Spinal cord (tissue), 10 donors: Measurements from ENCODE around the gene CEP112. TPM values are rescaled to one million over a fixed set of nuclear protein-coding genes. Genes with fewer than 3 reads are reported as not detected.

Source experiments
- DNase-seq, 6 donors: peaks; one replicate each; pipeline versions ENCODE4 v3.0.0 to v3.0.0-alpha.2; 2013 to 2015; ENCODE audit warnings: low spot score in 6 of 6, low read depth in 4 of 6
- H3K27ac ChIP-seq: one replicate; pipeline ENCODE4 v1.5.1; 2013; ENCODE audit warnings: low read depth, low read length, control low read depth
- H3K27me3 ChIP-seq: one replicate; pipeline ENCODE4 v1.6.1; 2013; ENCODE audit warnings: low read length; ENCODE audit not compliant: control insufficient read depth, insufficient read depth
- H3K36me3 ChIP-seq: one replicate; pipeline ENCODE4 v1.6.1; 2013; ENCODE audit warnings: low read length; ENCODE audit not compliant: control insufficient read depth, insufficient read depth
- H3K4me1 ChIP-seq: one replicate; pipeline ENCODE4 v1.6.1; 2013; ENCODE audit warnings: low read length; ENCODE audit not compliant: control insufficient read depth, insufficient read depth
- H3K4me3 ChIP-seq: one replicate; pipeline ENCODE4 v1.5.1; 2013; ENCODE audit warnings: low read depth, low read length, control low read depth
- H3K9me3 ChIP-seq: one replicate; pipeline ENCODE4 v1.6.1; 2013; ENCODE audit warnings: low read length; ENCODE audit not compliant: control insufficient read depth, insufficient read depth
- WGBS: methylation state at CpG from one replicate; pipeline ENCODE4 v1.1.5; 2013; ENCODE audit warnings: missing lambda C conversion rate; ENCODE audit not compliant: insufficient coverage; 5-methylcytosine and 5-hydroxymethylcytosine counted together
- polyA plus RNA-seq, 2 donors: library from polyadenylated mRNA; unstranded; fragments of 120-200 nt; gene quantifications; one replicate each; pipeline ENCODE4 v1.2.1, GENCODE V29; 2013; ENCODE audit not compliant: insufficient read length in 2 of 2
- total RNA-seq, 2 donors: library from RNA; depleted of rRNA in 1 of 2; stranded (reverse); fragments of 120-200 nt in 1 of 2; fragments of >200 nt in 1 of 2; gene quantifications; one replicate each; pipeline versions ENCODE4 v1.2.3 to v1.2.4, GENCODE V29; 2013 to 2014
- donor health status: healthy.

The CEP112 gene
- total and polyA plus RNA-seq, 4 donors, result 9.1 to 26.2 (median 17.6) TPM

GRCh38 chr17:65667656-65668055 is 524.3 kb downstream of the CEP112 start:
- H3K27me3 ChIP-seq, result no peaks in the 10 kb centered on the region
- no peak for DNase-seq
- H3K9me3 ChIP-seq, result no peaks in the 10 kb centered on the region
- no peak overlapping the region for H3K27ac ChIP-seq
- H3K36me3 ChIP-seq, result no peaks in the 10 kb centered on the region
- no peak overlapping the region for H3K4me3 ChIP-seq
- 81% methylated on average over 6 of the region's 8 CpGs for WGBS
- no peaks in the 10 kb centered on the region for H3K4me1 ChIP-seq

DNA sequence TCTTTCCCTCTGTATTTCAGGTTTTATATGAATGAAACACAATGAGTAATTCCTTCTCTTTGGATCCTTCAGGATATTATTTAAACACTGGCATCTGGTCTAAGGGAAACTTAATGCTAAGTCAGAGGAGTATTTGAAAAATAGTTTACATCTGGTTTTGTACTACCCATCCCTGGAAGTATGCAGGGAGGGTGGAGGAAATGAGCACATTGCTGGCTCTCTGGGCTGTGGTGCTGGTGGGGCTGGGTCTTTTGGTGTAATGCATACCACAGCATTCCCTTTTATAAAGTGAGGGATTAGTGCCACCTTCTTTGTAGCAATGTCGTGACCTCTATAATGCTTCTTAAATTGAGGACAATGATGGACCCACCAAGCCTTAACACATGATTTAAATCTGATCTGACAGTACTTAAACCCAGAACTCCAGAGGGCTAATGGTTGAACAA is 525.0 kb downstream of the CEP112 start:
- H3K36me3 ChIP-seq, result no peaks in the 10 kb centered on the region
- H3K27me3 ChIP-seq, result no peaks in the 10 kb centered on the region
- no peak overlapping the region for H3K27ac ChIP-seq
- no peaks in the 10 kb centered on the region for H3K9me3 ChIP-seq
- DNase-seq, result no peak
- H3K4me1 ChIP-seq, result no peaks in the 10 kb centered on the region
- WGBS, result no CpG with 5 or more reads among the region's 1 CpG
- H3K4me3 ChIP-seq, result no peak overlapping the region

DNA sequence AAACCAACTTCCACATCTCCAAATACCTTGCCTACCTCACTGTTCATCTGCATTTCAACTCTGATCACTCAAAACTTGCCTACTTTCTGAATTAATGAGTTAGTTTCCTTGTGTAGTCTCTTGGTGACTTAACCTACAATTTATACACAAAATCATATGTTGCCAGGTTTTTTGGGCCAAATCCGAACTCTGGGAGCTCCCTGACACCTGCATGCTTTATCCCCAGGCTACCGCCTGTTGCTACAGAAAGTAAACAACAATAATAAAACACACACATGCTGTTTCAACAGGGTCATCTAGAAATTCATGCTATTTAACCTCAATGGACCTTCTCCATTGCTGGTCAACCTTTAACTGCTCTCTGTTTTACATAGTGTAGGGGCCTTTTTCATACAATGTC is 526.0 kb downstream of the CEP112 start:
- Histone ChIP-seq H3K27me3 (no peaks in the 10 kb centered on the region), H3K9me3 (no peaks in the 10 kb centered on the region), H3K4me1 (no peaks in the 10 kb centered on the region), H3K4me3 (no peak overlapping the region), H3K36me3 (no peaks in the 10 kb centered on the region), H3K27ac (no peak overlapping the region)
- 91% methylated on average over 2 of the region's 2 CpGs for WGBS
- DNase-seq, result no peak

DNA sequence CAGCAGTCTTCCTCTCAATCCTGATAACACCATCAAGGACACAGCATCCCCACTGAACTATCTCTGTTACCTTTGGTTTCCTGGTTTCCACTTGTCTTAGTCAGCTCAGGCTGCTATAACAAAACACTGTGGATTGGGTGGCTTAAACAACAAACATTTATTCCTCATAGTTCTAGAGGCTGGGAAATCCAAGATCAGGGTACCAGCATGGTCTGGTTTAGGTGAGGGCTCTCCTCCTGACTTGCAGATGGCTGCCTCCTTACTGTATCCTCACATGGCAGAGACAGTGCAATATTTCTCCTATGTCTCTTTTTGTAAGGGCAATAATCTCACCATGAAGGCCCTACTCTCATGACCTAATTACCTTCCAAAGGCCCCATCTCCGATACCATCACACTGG is 527.2 kb downstream of the CEP112 start:
- Histone ChIP-seq H3K36me3 (no peaks in the 10 kb centered on the region), H3K27ac (no peak overlapping the region), H3K4me3 (no peak overlapping the region), H3K27me3 (no peaks in the 10 kb centered on the region), H3K9me3 (no peaks in the 10 kb centered on the region), H3K4me1 (no peaks in the 10 kb centered on the region)
- WGBS, result 100% methylated on average over 1 of the region's 1 CpG
- no peak for DNase-seq

DNA sequence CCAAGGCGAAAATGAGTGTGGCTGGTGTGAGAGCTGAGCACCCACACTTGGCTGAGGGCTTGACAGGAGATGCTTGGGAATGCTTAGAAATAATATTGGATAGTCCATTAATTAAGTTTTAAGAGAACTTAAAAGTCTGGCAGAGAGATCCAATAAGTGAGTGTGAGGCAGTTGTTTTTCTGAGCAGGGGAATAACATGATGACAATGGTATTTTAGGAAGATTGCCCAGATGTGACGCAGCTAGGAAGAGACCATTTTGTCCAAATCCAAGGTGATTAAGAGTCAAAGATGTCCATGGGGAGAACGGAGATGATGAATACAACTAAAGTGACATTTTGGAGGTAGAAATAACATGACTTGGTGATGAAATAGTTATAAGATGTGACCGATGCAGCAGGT is 527.7 kb downstream of the CEP112 start:
- H3K4me1 ChIP-seq, result no peaks in the 10 kb centered on the region
- no peaks in the 10 kb centered on the region for H3K36me3 ChIP-seq
- H3K27me3 ChIP-seq, result no peaks in the 10 kb centered on the region
- peak overlapping the region; percentile 18 for H3K27ac ChIP-seq
- DNase-seq, result peak in 1 of 6 donors; percentile 21
- 92% methylated on average over 4 of the region's 4 CpGs for WGBS
- no peak overlapping the region for H3K4me3 ChIP-seq
- no peaks in the 10 kb centered on the region for H3K9me3 ChIP-seq

DNA sequence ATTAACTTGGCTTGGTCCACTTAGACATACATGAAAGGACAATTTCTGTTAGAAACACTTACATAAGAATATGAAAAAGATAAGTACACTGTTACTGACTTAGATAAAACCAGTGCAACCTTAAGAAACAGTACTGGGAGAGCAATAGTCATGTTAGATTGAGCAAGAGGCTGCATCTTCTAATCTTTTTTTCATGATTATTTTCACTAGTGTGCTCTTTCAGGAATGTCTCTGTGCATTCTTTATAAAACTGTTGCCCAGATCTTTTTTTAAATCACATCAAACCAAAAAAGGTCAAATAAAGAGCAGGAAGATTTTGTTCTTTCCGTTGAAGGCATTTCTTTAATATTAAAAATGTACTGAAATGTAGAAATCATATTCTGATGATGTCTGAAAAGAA is 529.7 kb downstream of the CEP112 start:
- H3K4me1 ChIP-seq, result no peaks in the 10 kb centered on the region
- no peak overlapping the region for H3K4me3 ChIP-seq
- no peaks in the 10 kb centered on the region for H3K36me3 ChIP-seq
- H3K9me3 ChIP-seq, result no peaks in the 10 kb centered on the region
- H3K27me3 ChIP-seq, result no peaks in the 10 kb centered on the region
- DNase-seq, result no peak
- H3K27ac ChIP-seq, result no peak overlapping the region
- WGBS, result no CpG with 5 or more reads among the region's 1 CpG

DNA sequence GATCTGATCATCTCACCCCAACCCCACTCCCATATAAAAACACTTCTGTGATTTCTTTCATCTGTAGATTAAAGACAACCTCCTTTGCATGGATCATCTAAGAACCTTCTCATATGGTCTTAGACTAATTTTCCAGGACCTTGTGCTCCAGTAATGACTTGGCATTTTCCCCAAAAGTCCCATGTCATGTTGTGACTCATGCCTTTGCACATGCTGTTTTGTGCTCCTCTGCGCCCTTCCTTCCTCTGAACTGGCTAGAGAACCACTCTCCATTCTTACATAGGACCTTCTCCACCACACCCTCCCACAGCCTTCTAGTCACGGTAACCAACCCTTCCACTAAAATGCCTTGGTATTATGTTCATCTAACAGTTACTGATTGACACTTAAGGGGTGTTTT is 531.0 kb downstream of the CEP112 start:
- WGBS, result 100% methylated on average over 1 of the region's 2 CpGs
- no peak for DNase-seq
- no peak overlapping the region for H3K4me3 ChIP-seq
- peaks cover 1% of the 10 kb centered on the region for H3K9me3 ChIP-seq
- no peak overlapping the region for H3K27ac ChIP-seq
- H3K36me3 ChIP-seq, result no peaks in the 10 kb centered on the region
- no peaks in the 10 kb centered on the region for H3K27me3 ChIP-seq
- H3K4me1 ChIP-seq, result no peaks in the 10 kb centered on the region

- 100% methylated on average over 1 of the region's 1 CpG for WGBS
Measured at GRCh38 chr17:65660078-65660477, 531.9 kb downstream of the CEP112 start.

DNA sequence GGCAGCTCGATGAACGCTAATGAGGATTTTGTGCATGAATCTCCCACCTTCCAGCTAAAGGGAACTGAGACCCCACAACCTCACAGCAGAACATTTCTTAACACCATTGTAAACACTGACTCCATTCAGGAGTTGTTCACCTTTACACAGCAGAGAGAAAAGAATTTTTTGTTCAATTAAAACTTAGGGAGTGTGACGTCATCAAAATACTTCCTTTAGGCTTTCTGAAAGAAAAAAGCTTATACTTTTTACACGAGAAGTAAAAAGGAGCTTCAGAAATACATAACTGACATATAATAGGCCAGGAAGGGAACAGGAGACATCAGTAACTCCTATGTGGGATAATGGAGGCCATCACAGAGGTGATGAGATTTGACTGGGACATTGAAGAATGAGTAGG is 532.4 kb downstream of the CEP112 start:
- Histone ChIP-seq H3K27me3 (no peaks in the 10 kb centered on the region), H3K4me1 (no peaks in the 10 kb centered on the region), H3K36me3 (no peaks in the 10 kb centered on the region), H3K27ac (no peak overlapping the region), H3K9me3 (peaks cover 1% of the 10 kb centered on the region), H3K4me3 (no peak overlapping the region)
- DNase-seq, result no peak
- no CpG with 5 or more reads among the region's 4 CpGs for WGBS

More at GRCh38 chr17:65660078-65660477, 531.9 kb downstream of the CEP112 start:
- H3K27me3 ChIP-seq, result no peaks in the 10 kb centered on the region
- H3K9me3 ChIP-seq, result peaks cover 1% of the 10 kb centered on the region
- DNase-seq, result no peak
- no peak overlapping the region for H3K27ac ChIP-seq
- no peaks in the 10 kb centered on the region for H3K36me3 ChIP-seq
- no peak overlapping the region for H3K4me3 ChIP-seq
- H3K4me1 ChIP-seq, result no peaks in the 10 kb centered on the region

- no peak overlapping the region for H3K27ac ChIP-seq
- H3K36me3 ChIP-seq, result no peaks in the 10 kb centered on the region
- H3K4me1 ChIP-seq, result no peaks in the 10 kb centered on the region
- DNase-seq, result no peak
- no peaks in the 10 kb centered on the region for H3K27me3 ChIP-seq
- H3K4me3 ChIP-seq, result no peak overlapping the region
- H3K9me3 ChIP-seq, result peaks cover 1% of the 10 kb centered on the region
- WGBS, result 100% methylated on average over 1 of the region's 2 CpGs
Measured at GRCh38 chr17:65657251-65657828, 534.6 kb downstream of the CEP112 start.
